ENCODE data around the gene DUS1L. TPM values are rescaled to one million over a fixed set of nuclear protein-coding genes. Genes with fewer than 3 reads are reported as not detected.

Gene DUS1L
- total and polyA plus RNA-seq, 2 experiments from 2014 or later: 66.0 to 122 TPM

GRCh38 chr17:82092628-82092994 is 27.0 kb upstream of the DUS1L start:
- Histone ChIP-seq H3K4me2 (no peak overlapping the region), H3K9me2 (ENCODE audit: insufficient read depth) (no peaks in the 10 kb centered on the region), H3K4me3 (no peak overlapping the region), H3F3A (replicated peaks; ENCODE audit: low read depth) (0 out of 2 replicates have a peak, but pooled peaks cover 25% of the 10 kb centered on the region), H3K27me3 (ENCODE audit: insufficient read depth) (no peaks in the 10 kb centered on the region), H3K36me3 (ENCODE audit: insufficient read depth) (peaks cover 18% of the 10 kb centered on the region; the same call in 1 of the 2 replicates), H3K4me1 (ENCODE audit: insufficient read depth) (peaks cover 9% of the 10 kb centered on the region; the same call in 1 of the 2 replicates), H4K20me1 (replicated peaks; ENCODE audit: insufficient read depth) (peaks cover 43% of the 10 kb centered on the region), H3K27ac (ENCODE audit: low read depth) (no peak overlapping the region), H2AFZ (no peak overlapping the region), H3K79me2 (replicated peaks; ENCODE audit: insufficient read depth) (peaks cover 38% of the 10 kb centered on the region)
- Mint-ChIP-seq H3K27me3 (ENCODE audit: insufficient read depth, low read depth, poor library complexity) (peaks cover 4% of the 10 kb centered on the region), H3K9me3 (no peaks in the 10 kb centered on the region), H3K36me3 (ENCODE audit: low read depth) (peaks cover 58% of the 10 kb centered on the region; the same call in 2 of the 3 replicates), H3K27ac (no peak overlapping the region), H3K4me3 (no peak overlapping the region), H3K4me1 (peaks cover 3% of the 10 kb centered on the region)
- DNase-seq (ENCODE audit: low spot score) (no peak), ATAC-seq (no peak)
- no peak for TF ChIP-seq POLR2AphosphoS5 (IDR thresholded peaks at IDR 0.05; ENCODE audit: low read depth)
- TF ChIP-seq ETS1 (IDR thresholded peaks at IDR 0.05): no peak
- TF ChIP-seq CREB1 (CRISPR knock-in tag; IDR thresholded peaks at IDR 0.05; ENCODE audit: low read depth): no peak

GRCh38 chr17:82092094-82092586 is 26.5 kb upstream of the DUS1L start:
- no peak overlapping the region for H3K4me3 ChIP-seq
- no peak overlapping the region for H2AFZ ChIP-seq
- no peak overlapping the region for H3K4me3 Mint-ChIP-seq
- H3K27ac Mint-ChIP-seq: no peak overlapping the region
- H4K20me1 ChIP-seq (replicated peaks; ENCODE audit: insufficient read depth): peaks cover 43% of the 10 kb centered on the region
- peaks cover 33% of the 10 kb centered on the region for H3K79me2 ChIP-seq (replicated peaks; ENCODE audit: insufficient read depth)
- peaks cover 62% of the 10 kb centered on the region; the same call in 2 of the 3 replicates for H3K36me3 Mint-ChIP-seq (ENCODE audit: low read depth)
- no peak overlapping the region for H3K27ac ChIP-seq (ENCODE audit: low read depth)
- peaks cover 9% of the 10 kb centered on the region; the same call in 1 of the 2 replicates for H3K4me1 ChIP-seq (ENCODE audit: insufficient read depth)
- 0 out of 2 replicates have a peak, but pooled peaks cover 25% of the 10 kb centered on the region for H3F3A ChIP-seq (replicated peaks; ENCODE audit: low read depth)
- no peak for ATAC-seq
- peaks cover 6% of the 10 kb centered on the region for H3K27me3 Mint-ChIP-seq (ENCODE audit: insufficient read depth, low read depth, poor library complexity)
- H3K9me2 ChIP-seq (ENCODE audit: insufficient read depth): no peaks in the 10 kb centered on the region
- no peak for DNase-seq (ENCODE audit: low spot score)
- TF ChIP-seq ZNF114 (CRISPR knock-in tag; IDR thresholded peaks at IDR 0.05) (no peak), STAT1 (IDR thresholded peaks at IDR 0.05; ENCODE audit: unreplicated experiment) (no peak)
- H3K9me3 Mint-ChIP-seq: no peaks in the 10 kb centered on the region
- peaks cover 3% of the 10 kb centered on the region for H3K4me1 Mint-ChIP-seq
- no peak overlapping the region for H3K4me2 ChIP-seq
- peaks cover 18% of the 10 kb centered on the region; the same call in 1 of the 2 replicates for H3K36me3 ChIP-seq (ENCODE audit: insufficient read depth)
- no peaks in the 10 kb centered on the region for H3K27me3 ChIP-seq (ENCODE audit: insufficient read depth)

GRCh38 chr17:82091264-82092066 is 25.9 kb upstream of the DUS1L start:
- Histone ChIP-seq H3K9me2 (ENCODE audit: insufficient read depth) (no peaks in the 10 kb centered on the region), H3F3A (replicated peaks; ENCODE audit: low read depth) (0 out of 2 replicates have a peak, but pooled peaks cover 20% of the 10 kb centered on the region), H3K4me1 (ENCODE audit: insufficient read depth) (peaks cover 6% of the 10 kb centered on the region; the same call in 1 of the 2 replicates), H3K27me3 (ENCODE audit: insufficient read depth) (no peaks in the 10 kb centered on the region), H2AFZ (no peak overlapping the region), H3K36me3 (ENCODE audit: insufficient read depth) (peaks cover 18% of the 10 kb centered on the region; the same call in 1 of the 2 replicates), H3K4me3 (no peak overlapping the region), H3K79me2 (replicated peaks; ENCODE audit: insufficient read depth) (peaks cover 26% of the 10 kb centered on the region), H3K4me2 (no peak overlapping the region), H3K27ac (ENCODE audit: low read depth) (no peak overlapping the region), H4K20me1 (replicated peaks; ENCODE audit: insufficient read depth) (peaks cover 38% of the 10 kb centered on the region)
- peaks cover 9% of the 10 kb centered on the region for H3K27me3 Mint-ChIP-seq (ENCODE audit: insufficient read depth, low read depth, poor library complexity)
- H3K4me3 Mint-ChIP-seq: no peak overlapping the region
- peaks cover 3% of the 10 kb centered on the region for H3K4me1 Mint-ChIP-seq
- DNase-seq (ENCODE audit: low spot score) (no peak), ATAC-seq (no peak)
- H3K36me3 Mint-ChIP-seq (ENCODE audit: low read depth): peaks cover 65% of the 10 kb centered on the region; the same call in 2 of the 3 replicates
- no peaks in the 10 kb centered on the region for H3K9me3 Mint-ChIP-seq
- TF ChIP-seq ETS1 (IDR thresholded peaks at IDR 0.05) (no peak), NANOG (IDR thresholded peaks at IDR 0.05; ENCODE audit: borderline replicate concordance) (no peak), CTCF (conservative IDR thresholded peaks at IDR 0.05; ENCODE audit: low read depth in 2 of 2) (no peak)
- no peak overlapping the region for H3K27ac Mint-ChIP-seq

Measured in GM23338 (cell line).